ENCODE results near the gene CCDC71.
A peak's percentile ranks its signal among the peaks of the same experiment; 100 is the strongest.

CCDC71 gene

GRCh38 chr3:49166752-49167556, 823 bp upstream of the CCDC71 start:
- DNase-seq, result no peak

DNA sequence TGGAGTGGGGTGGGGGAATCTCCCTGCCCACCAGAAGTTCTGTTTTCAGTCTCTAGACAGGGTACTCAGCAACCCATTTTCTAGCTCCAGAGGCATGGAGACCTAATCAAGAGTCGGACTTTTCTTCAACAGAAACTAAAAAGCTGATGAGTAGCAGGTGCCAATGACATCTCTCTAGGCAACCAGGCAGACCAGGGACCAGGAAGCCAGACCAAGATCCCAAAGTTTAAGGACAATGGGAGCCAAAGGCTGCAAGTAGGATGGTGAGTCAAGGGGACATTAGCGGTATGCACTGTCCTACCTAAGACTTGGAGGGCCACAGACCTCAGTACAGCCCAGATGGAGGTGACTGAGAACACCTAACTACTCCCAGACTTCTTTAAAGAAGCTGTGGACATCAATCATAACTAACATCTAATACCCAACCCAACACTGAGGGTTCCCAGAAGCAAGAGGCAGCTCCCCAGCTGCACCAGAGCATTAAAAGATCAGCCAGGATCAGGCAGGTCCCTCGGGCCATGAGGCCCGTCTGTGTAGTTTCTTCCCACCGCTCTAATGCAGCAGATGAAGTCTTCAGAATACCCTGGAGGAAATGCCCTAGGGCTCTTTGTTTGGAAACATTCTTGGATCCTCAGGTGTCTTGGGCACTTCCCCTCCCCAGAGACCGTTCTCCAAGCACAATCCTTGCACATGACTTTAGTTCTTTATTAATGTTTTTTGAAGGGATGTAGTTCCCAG, 979 bp downstream of the CCDC71 start:
- DNase-seq, result no peak

DNA sequence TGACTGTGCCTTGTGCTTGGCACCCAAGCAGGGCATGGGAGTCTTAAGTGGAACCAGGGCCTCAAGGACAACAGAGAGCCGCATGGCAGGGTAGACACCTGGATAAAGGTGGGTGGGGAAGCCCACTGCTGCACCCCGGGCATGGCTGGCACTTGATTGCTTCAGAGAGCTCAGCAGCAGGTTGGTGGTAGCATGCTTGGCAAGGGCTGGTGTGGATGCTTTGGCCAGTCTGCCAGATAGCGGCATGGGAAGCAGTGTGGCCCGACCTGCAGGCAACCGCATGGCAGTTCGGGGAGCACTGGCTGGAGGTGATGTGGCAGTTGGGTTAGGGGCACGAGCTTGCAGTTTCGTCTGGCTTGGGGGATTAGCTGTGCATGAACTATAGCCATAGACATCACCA, 2.5 kb downstream of the CCDC71 start:
- no peak for DNase-seq

DNA sequence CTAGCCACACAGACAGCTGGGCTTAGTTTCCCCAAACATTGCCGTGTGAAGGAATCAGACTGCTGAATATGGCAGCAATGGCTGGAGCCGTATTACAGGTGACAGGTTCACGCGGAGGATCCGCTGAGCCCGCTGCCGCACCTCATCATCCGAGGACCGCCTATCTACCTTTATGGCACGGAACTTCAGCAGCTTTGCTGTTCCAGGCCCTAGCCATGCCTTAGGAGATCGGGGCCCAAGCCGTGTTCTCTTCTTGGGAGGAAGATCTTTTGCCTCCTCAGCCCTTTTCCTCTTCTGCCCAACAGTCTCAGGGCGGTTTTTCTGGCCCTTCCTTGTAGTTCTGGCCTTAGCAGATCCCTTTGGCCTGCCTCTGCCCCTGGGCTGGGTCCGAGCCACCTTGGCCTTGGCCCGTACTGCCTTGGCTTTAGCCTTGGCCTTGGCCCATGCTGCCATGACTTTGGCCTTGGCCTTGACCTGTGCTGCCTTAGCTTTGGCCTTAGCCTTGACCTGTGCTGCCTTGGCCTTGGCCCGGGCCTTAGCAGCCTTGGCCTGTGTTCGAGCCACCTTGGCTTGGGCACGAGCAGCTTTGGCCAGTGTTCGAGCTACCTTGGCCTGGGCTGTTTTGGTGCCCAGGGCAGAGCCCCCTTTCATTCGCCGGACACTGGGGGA, 3.2 kb downstream of the CCDC71 start:
- DNase-seq, result no peak

GRCh38 chr3:49161808-49162530, 4.2 kb downstream of the CCDC71 start:
- no peak for DNase-seq

DNA sequence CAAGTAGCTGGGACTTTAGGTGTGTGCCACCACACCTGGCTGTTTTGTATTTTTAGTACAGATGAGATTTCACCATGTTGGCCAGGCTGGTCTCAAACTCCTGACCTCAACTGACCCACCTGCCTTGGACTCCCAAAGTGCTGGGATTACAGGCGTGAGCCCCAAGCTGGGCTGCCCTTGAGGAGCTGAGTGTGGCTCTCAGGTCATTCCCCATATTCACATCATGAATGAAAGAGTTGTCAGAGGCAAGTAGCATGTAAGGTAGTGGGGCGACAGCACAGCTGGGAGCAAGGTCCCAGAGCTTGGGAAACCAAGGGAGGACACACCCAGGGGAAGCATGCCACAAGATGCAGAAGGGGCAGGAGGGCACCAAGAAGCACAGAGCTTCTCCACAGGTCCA, 4.9 kb downstream of the CCDC71 start:
- no peak for DNase-seq

DNA sequence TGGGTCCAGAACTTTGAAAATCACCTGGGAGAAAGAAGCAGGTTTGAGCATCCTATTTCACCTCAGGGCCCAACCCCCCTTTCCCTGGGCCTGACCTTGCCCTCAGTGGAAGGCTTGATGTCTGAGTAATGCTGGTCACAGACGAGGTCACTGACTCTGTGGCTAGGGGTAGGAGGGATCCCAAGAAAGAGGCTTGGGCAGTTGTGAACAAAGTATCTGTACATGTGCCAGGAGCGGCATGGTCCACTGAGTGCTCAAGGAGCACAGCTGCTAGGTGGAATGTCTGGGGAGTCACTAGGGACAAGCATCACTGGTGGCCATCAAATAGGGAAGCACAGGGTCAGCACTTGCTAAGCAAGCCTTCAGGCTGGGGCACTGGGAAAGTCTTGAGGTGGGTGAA, 7.3 kb downstream of the CCDC71 start:
- no peak for DNase-seq

DNA sequence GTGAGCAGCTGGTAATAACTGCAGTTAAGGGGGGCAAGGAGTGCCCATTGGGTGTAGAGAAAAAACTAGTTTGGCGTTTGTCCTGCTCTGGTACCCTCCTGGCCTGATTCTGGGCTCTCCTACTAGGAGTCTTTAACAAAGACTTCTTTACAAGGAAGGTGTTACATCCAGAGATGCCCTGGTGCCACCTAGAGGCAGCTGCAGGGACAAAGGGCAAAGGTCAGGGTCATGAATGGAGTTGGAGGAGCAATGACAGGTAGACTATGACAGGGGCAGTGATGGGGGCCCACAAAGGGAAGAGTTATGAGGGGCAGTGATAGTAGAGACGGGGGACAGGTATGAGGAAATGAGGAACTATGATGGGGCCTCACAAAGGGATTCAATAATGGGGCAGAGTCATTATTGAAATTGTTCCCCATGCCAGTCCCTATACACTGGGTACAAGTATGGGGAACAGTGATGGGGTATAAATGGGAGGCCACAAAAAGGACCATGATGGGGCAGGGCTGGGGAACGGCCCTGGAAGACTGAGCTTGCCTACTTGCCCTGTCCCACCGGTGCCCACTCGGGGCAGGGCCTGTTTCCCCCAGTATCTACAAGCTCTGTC, 7.9 kb downstream of the CCDC71 start:
- DNase-seq, result peak; percentile 86

DNA sequence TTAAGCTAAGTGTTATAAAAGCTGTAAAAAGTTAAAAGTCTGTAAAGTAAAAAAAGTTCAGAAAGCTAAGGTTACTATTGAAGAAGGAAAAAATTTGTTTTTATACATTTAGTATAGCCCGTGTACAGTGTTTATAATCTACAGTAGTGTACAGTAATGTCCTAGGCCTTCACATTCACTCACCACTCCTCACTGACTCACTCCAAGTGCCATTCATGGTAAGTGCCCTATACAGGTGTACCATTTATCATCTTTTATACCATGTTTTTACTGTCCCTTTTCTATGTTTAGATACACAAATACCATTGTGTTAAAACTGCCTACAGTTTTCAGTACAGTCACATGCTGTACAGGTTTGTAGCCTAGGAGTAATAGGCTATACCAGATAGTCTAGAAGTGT, 8.8 kb downstream of the CCDC71 start:
- no peak for DNase-seq

DNA sequence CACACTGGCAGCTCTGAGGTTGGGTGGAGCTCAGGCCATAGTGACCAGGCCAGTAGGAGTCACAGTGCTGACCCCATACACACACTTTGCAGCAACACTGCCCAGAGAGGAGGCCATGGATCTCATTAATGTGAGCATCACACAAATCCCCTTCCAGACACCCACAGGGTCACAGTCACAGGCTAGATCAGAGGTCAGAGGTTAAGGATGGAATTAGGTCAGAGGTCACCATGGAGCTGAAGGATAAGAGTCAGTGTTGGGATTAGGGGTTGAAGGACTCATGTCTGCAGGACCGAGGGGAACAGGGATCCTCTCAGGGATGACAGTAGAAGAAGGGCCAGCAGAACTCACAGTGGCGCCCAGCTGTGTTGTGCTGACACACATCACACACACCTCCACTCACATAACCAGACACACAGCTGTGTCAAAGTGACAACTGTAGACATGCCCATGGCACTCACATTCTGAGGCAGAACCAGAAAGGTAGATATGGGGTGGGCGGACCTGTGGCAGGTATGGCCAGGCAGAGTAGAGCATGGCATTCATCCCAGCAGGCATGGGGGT, 12.7 kb downstream of the CCDC71 start:
- no peak for DNase-seq

DNA sequence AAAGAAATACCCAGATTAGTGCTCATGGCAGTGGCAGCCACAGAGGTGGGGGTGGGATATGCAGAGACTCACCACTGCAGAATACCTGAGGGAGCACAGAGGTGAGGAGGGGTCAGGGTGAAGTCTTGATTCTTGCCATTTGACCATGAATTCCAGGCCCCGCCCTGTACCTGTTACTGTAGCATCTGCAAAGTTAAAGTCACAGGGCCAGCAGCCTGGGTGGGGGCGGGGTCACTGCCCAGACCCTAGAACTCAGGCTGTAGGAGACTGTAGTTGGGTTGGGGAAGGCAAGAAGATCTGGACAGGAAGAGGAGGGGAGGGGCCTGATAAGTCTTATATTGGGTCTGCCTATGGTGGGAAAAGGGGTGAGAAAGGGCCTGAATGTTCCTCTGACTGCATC, 14.5 kb downstream of the CCDC71 start:
- no peak for DNase-seq

DNA sequence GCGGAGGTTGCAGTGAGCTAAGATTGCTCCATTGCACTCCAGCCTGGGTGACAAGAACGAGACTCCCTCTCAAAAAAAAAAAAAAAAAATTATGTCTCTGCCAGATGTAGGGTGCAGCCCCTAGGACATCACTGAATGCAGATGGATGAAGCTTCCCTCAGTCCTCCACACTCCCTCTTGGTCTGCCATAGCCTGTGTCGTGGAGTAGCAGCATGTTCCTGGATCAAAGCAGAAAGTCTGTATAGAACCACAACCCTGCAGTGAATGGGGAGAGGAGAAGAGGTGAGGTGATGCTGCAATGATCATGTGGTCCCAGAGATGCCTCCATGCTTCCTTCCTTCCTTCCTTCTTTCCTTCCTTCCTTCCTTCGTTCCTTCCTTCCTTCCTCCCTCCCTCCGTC, 18.0 kb downstream of the CCDC71 start:
- no peak for DNase-seq

DNA sequence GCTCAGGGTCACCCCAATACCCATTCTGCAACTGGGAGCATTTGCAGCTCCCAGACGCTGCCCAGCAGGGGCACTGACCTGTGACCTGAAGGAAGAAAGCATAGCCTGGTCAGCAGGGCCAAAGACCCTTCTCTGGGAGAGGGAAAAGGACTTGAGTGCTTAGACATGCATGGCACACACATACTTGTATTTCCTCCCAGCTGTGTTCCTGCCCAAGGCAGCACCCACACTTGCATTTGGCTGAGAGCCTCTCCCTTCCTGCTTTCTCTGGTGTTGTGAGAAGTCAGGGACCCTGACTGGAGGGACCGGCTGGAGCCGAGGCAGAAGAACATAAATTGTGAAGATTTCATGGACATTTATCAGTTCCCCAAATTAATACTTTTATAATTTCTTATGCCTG, 26.1 kb downstream of the CCDC71 start:
- no peak for DNase-seq

GRCh38 chr3:49135499-49135898, 30.6 kb downstream of the CCDC71 start:
- DNase-seq, result no peak

- DNase-seq, result no peak
Measured at GRCh38 chr3:49134471-49135265, 31.5 kb downstream of the CCDC71 start.

- DNase-seq, result no peak
Measured at GRCh38 chr3:49133226-49133951, 32.7 kb downstream of the CCDC71 start.

DNA sequence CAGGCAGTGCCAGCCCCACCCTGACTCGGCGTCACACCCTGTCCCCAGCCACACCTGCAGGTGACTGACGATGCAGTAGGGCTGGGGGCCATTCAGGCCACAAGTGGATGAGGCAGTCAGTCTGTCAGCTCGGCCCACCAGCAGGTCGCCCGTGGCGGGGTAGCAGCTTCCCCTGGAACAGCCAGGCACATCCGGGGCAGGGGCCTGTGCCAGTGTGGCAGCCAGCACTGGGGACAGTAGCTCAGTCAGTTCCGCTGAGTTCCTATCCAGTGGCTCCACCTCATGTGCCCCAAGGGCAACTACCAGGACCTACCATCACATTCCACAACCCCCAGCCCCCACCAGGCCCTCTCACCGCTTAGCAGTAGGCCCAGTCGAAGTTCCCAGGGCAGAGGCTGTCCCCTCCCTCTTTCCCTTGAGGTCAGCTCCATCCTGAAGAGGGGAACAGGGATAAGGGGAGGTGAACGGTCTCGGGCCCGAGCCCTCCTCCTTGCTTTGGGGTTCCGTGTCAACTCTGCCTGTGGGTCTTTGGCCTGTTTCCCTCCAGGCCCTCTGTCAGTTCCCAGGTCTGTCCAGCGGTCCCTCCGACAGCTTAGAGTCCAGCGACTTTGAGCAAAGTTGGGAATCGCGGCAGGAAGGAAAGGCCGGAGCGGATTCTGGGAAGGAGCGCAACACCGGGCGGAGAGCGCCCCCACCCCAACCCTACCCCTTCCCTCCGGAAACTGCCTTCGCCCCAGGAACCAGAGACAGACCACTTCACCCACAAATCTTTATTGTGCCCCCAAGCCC, 33.5 kb downstream of the CCDC71 start, which contains the start of gene LAMB2:
Gene LAMB2, minus strand, starts transcription at position 614 of the 789 bp plus-strand sequence. Its CDS starts 183 bp downstream, at position 431.
- no peak for DNase-seq

DNA sequence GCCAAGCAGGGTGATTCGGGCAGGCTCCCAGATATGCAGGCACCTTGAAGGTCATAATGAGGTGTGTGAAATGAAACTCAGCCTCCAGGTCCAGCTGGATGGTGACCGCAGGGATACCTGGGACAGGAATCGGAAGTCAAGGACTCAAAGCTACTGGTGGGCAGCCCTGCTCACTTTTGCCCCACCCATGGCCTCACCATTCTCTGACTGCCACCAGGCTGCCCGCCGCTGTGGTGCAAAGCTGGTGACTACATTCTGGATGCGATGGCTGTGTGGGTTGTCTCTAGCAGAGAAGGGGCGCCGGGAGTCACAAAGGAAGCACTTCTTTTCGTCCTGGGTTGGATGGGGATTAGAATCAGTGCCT, 34.1 kb downstream of the CCDC71 start:
- DNase-seq, result no peak

GRCh38 chr3:49131576-49131975, 34.6 kb downstream of the CCDC71 start:
- DNase-seq, result no peak

DNA sequence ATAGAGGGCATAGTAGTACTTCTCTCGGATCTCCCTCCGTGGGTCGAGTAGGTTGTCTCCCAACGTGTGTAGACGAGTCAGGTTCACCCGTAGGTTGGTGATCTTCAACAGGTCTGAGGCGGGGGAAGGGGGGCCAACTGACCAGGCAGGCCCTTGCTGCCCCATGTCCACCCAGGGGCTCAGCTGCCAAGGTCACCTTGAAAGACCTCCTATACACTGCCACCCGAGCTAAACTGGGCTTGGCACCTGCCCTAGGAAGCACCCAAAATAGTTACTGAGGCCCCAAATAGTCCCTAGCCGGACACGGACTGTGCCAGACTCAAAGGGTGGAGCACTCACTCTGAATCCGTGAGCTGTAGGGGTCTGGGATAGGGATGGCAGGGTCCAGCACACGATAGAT, 35.1 kb downstream of the CCDC71 start:
- DNase-seq, result no peak

All from activated effector memory CD4-positive, alpha-beta T cell treated with anti-CD3 and anti-CD28 coated beads, Interleukin-2, amount 50 U/mL, for 16 hours (primary cell).